Stimulated activated naive CD8-positive, alpha-beta T cell treated with anti-CD3 and anti-CD28 coated beads, Interleukin-15, Interleukin-2, amounts not matched to agents 100 ng/mL and 50 ng/mL, for 24 hours (primary cell): ENCODE results near the gene GRID2IP.

Experiments
- H3K27ac Mint-ChIP-seq: one replicate; pipeline ENCODE4 v1.8.0; 2021; ENCODE audit warnings: mild to moderate bottlenecking, mixed read lengths
- H3K27me3 Mint-ChIP-seq: one replicate; pipeline ENCODE4 v1.8.0; 2021; ENCODE audit warnings: mixed read lengths
- H3K36me3 Mint-ChIP-seq: one replicate; pipeline ENCODE4 v1.8.0; 2021; ENCODE audit warnings: low read depth, mixed read lengths
- H3K4me1 Mint-ChIP-seq: one replicate; pipeline ENCODE4 v1.8.0; 2021; ENCODE audit warnings: low read depth, mixed read lengths
- H3K4me3 Mint-ChIP-seq: one replicate; pipeline ENCODE4 v1.8.0; 2021; ENCODE audit warnings: mild to moderate bottlenecking, mixed read lengths
- H3K9me3 Mint-ChIP-seq: one replicate; pipeline ENCODE4 v1.8.0; 2021; ENCODE audit warnings: mixed read lengths

Gene GRID2IP

DNA sequence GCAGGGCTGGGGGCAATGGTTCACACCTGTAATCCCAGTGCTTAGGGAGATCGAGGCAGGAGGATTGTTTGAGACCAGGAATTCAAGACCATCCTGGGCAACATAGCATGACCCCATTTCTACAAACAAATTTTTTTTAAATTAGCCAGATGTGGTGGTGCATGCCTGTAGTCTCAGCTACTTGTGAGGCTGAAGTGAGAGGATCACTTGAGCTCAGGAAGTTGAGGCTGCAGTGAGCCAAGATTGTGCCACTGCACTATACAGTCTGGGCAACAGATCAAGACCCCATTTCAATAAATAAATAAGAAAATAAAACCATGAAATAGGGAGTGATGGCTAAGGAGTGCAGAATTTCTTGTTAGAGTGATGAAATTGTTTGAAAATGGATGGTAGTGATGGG is 8.9 kb downstream of the GRID2IP start:
- H3K4me3 Mint-ChIP-seq = no peak overlapping the region

GRCh38 chr7:6536262-6537260 is 14.7 kb downstream of the GRID2IP start:
- Mint-ChIP-seq H3K4me1 (peaks cover 14% of the 10 kb centered on the region), H3K4me3 (no peak overlapping the region), H3K27ac (no peak overlapping the region), H3K9me3 (no peaks in the 10 kb centered on the region), H3K36me3 (no peaks in the 10 kb centered on the region), H3K27me3 (peaks cover 22% of the 10 kb centered on the region)

More for the DNA sequence above, 8.9 kb downstream of the GRID2IP start:
- no peaks in the 10 kb centered on the region for H3K9me3 Mint-ChIP-seq
- H3K4me1 Mint-ChIP-seq = peaks cover 13% of the 10 kb centered on the region
- H3K36me3 Mint-ChIP-seq = no peaks in the 10 kb centered on the region
- H3K27ac Mint-ChIP-seq = no peak overlapping the region
- H3K27me3 Mint-ChIP-seq = peaks cover 22% of the 10 kb centered on the region

- H3K36me3 Mint-ChIP-seq = no peaks in the 10 kb centered on the region
- peaks cover 23% of the 10 kb centered on the region for H3K27me3 Mint-ChIP-seq
- H3K4me3 Mint-ChIP-seq = peak overlapping the region; percentile 27
- H3K4me1 Mint-ChIP-seq = peaks cover 23% of the 10 kb centered on the region
- peak overlapping the region; percentile 36 for H3K27ac Mint-ChIP-seq
- H3K9me3 Mint-ChIP-seq = no peaks in the 10 kb centered on the region
Measured at GRCh38 chr7:6533893-6534495, 17.3 kb downstream of the GRID2IP start.

GRCh38 chr7:6532516-6532915 is 18.7 kb downstream of the GRID2IP start:
- Mint-ChIP-seq H3K36me3 (no peaks in the 10 kb centered on the region), H3K27me3 (peaks cover 19% of the 10 kb centered on the region), H3K27ac (no peak overlapping the region), H3K9me3 (no peaks in the 10 kb centered on the region), H3K4me3 (no peak overlapping the region), H3K4me1 (peaks cover 23% of the 10 kb centered on the region)

- no peaks in the 10 kb centered on the region for H3K9me3 Mint-ChIP-seq
- peaks cover 31% of the 10 kb centered on the region for H3K4me1 Mint-ChIP-seq
- peak overlapping the region; percentile 36 for H3K27ac Mint-ChIP-seq
- peaks cover 26% of the 10 kb centered on the region for H3K27me3 Mint-ChIP-seq
- H3K4me3 Mint-ChIP-seq = peak overlapping the region; percentile 78
- no peaks in the 10 kb centered on the region for H3K36me3 Mint-ChIP-seq
Measured at GRCh38 chr7:6531492-6532279, 19.6 kb downstream of the GRID2IP start.

DNA sequence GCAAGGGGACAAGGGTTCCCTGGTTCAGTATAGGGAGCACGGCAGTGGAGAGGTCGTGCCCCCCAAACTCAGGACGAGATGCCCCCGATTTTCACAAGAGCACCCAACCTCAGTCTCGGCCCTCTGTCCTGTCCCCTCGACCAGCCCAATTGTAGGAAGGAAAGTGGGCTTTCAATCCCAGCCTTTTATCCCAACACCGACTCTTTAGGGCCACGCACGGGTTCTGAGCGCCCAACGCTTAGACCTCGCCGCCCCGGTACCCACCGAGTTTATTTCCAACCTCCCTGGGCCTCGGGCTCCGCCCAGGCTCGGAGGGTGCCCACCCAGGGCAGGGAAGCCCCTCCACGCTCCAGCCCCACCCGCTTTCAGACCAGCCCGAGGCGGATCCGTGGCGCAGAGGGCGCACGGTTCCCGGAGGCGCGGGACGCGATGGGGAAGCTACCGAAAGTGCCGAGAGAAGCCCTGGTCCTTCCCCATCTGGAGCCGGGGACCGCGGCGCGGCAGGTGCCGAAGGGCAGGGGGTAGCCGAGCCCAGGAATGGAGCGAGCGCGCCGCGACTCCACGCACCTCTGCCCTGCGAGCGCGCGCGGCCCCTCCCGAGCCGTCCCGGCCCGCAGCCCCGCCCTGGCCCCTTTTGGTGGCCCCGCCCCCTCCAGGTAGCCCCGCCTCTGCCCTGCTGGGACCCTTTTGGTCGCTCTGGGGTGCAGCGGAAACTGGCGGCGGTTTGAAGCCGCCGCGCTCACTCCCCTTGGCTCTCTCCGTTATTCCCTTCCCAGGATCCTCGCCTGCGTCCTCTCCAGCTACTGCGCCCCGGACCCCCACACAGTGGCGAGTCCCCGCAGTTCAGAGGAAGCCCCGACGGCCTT is 20.4 kb downstream of the GRID2IP start:
- peak overlapping the region; percentile 78 for H3K4me3 Mint-ChIP-seq
- H3K9me3 Mint-ChIP-seq = no peaks in the 10 kb centered on the region
- H3K4me1 Mint-ChIP-seq = peaks cover 31% of the 10 kb centered on the region
- H3K27ac Mint-ChIP-seq = peak overlapping the region; percentile 36
- H3K36me3 Mint-ChIP-seq = no peaks in the 10 kb centered on the region
- H3K27me3 Mint-ChIP-seq = peaks cover 26% of the 10 kb centered on the region

DNA sequence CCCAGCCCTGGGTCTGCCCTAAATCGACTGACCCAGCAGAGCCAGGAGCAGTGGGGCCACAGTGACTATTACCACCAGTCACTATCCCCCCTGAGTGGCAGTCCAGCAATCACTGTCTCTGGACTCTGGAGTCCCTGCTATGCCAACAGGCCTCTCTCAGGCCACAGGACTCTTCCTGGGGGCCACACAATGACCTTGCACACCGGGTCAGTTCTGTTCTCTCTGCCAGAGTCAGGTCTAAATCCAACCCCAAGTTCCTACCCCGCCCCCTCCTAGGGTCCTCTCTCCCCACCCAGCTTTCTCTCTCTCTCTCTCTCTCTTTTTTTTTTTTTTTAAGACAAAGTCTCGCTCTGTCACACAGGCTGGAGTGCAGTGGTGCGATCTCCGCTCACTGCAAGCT is 21.6 kb downstream of the GRID2IP start:
- Mint-ChIP-seq H3K27ac (no peak overlapping the region), H3K9me3 (no peaks in the 10 kb centered on the region), H3K27me3 (peaks cover 22% of the 10 kb centered on the region), H3K4me1 (peaks cover 27% of the 10 kb centered on the region), H3K4me3 (peak overlapping the region; percentile 59), H3K36me3 (no peaks in the 10 kb centered on the region)

- Mint-ChIP-seq H3K9me3 (no peaks in the 10 kb centered on the region), H3K27me3 (peaks cover 22% of the 10 kb centered on the region), H3K27ac (no peak overlapping the region), H3K4me3 (no peak overlapping the region), H3K4me1 (peaks cover 19% of the 10 kb centered on the region), H3K36me3 (no peaks in the 10 kb centered on the region)
Measured at GRCh38 chr7:6528401-6529130, 22.7 kb downstream of the GRID2IP start.

DNA sequence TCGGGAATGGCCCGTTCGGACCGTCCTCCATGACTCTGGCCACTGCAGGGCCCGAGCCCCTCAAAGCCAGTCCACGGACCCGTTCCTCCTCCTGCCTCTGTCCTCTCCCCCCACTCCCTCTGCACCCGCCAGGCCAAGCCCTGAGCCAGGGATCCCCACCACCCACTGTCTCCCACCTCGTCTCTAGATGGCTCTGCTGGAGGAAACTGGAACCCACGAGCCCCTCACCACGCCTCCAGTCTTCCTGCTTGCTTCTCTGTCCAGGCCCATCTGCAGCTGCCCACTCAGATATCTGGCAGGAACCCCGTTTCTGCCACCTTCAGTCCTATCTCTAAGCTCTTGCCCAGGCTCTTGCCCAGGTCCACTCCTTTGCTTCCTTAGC is 24.3 kb downstream of the GRID2IP start:
- peaks cover 19% of the 10 kb centered on the region for H3K4me1 Mint-ChIP-seq
- H3K4me3 Mint-ChIP-seq = peak overlapping the region; percentile 52
- peaks cover 22% of the 10 kb centered on the region for H3K27me3 Mint-ChIP-seq
- H3K9me3 Mint-ChIP-seq = no peaks in the 10 kb centered on the region
- no peak overlapping the region for H3K27ac Mint-ChIP-seq
- H3K36me3 Mint-ChIP-seq = no peaks in the 10 kb centered on the region

DNA sequence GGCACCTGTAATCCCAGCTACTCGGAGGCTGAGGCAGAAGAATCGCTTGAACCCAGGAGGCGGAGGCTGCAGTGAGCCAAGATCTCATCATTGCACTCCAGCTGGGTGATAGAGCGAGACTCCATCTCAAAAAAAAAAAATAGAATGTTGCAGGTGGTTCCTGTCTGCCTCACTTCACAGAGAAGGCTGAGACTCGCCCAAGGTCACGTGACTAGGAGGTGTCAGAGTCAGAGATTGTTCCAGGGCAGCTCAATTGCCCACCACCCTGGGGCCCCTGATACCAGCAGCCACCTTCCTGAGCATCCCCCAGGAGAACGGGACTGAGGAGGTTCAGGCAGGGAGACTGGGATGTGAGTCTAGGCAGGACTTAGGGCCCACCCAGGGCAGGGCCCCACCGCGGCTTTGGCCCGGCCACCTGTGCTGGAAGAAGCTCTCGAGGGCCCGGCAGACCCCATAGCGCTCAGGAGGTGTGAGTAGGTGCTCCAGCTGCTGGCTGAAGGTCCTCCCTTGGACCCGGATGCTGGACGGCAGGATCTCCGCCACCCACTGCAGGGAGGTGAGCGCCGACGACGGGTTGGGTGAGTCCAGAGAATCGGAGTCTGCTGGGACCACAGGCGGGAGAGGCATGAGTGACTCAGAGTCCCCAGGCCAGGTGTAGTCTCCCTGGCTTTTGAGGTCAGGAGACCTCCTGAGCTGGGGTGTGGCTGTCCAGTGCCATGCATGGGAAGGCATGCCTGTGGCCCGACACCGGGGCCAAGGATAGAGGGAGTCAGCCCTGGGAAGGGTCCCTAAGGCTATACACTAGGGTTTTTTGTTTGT is 30.9 kb downstream of the GRID2IP start:
- H3K27me3 Mint-ChIP-seq = no peaks in the 10 kb centered on the region
- H3K9me3 Mint-ChIP-seq = no peaks in the 10 kb centered on the region
- H3K4me1 Mint-ChIP-seq = peaks cover 10% of the 10 kb centered on the region
- H3K4me3 Mint-ChIP-seq = no peak overlapping the region
- H3K36me3 Mint-ChIP-seq = no peaks in the 10 kb centered on the region
- H3K27ac Mint-ChIP-seq = no peak overlapping the region

DNA sequence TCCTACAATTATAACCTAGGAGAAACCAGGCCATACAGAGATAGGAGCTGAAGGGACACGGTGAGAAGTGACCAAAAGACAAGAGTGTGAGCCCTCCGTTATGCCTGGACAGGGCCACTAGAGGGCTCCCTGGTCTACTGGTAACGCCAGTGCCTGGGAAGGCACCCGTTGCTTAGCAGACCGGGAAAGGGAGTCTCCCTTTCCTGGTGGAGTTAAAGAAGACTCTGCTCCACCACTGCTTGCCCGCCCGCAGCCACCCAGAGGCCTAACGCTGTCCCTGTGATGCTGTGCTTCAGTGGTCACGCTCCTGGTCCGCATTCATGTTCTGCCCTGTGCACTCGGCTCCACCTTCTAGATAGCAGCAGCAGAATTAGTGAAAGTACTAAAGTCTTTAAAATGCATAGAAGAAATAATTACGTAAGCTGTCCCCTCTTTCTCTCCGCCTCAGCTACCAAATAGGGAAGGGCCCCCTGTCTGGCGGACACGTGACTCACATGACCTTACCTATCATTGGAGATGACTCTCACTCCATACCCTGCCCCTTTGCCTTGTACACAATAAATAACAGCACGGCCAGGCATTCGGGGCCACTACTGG is 34.8 kb downstream of the GRID2IP start:
- Mint-ChIP-seq H3K27ac (peak overlapping the region; percentile 63), H3K9me3 (no peaks in the 10 kb centered on the region), H3K36me3 (no peaks in the 10 kb centered on the region), H3K4me3 (peak overlapping the region; percentile 79), H3K4me1 (peaks cover 10% of the 10 kb centered on the region), H3K27me3 (no peaks in the 10 kb centered on the region)

DNA sequence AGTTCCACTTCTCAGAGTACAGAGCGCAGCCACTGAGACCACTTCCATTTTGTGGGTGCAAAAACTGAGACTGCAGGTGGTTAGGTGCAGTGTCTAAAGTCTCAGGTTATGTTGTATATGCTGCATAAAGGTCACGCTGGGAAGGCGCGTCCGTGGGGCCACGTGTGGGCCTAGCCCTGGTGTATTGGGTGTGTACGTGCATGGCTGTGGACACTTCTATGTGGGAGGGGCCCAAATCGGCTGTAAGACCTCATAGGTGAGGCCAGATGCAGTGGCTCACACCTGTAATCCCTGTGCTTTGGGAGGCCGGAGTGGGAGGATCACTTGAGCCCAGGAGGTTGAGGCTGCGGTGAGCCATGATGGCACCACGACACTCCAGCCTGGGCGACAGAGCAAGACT is 37.7 kb downstream of the GRID2IP start:
- Mint-ChIP-seq H3K27ac (no peak overlapping the region), H3K4me3 (no peak overlapping the region), H3K4me1 (peaks cover 10% of the 10 kb centered on the region), H3K9me3 (no peaks in the 10 kb centered on the region), H3K36me3 (no peaks in the 10 kb centered on the region), H3K27me3 (no peaks in the 10 kb centered on the region)

DNA sequence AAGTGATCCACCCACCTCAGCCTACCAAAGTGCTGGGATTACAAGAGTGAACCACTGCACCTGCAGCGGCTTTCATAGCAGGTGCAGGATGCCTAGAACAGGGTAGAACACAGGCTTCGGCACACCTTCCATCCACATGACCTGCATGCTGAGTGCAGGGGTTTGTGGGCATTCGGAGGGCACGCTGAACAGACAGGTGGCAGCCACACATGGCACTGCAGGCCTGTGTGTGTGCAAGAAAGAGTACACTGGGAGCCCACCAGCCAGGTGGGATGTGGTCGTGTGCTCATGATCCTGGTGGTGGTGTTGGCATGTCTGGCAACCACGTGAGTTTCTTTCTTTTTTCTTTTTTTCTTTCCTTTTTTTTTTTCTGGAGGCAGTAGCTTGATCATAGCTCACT is 38.4 kb downstream of the GRID2IP start:
- Mint-ChIP-seq H3K27me3 (no peaks in the 10 kb centered on the region), H3K36me3 (no peaks in the 10 kb centered on the region), H3K27ac (no peak overlapping the region), H3K9me3 (no peaks in the 10 kb centered on the region), H3K4me3 (no peak overlapping the region), H3K4me1 (peaks cover 10% of the 10 kb centered on the region)
